DMS114 treated with DMSO at 0.1 percent for 48 hours (cell line): ENCODE measurements around the gene ZFYVE27.

Experiments
- DNase-seq: peaks from one replicate; lab custom pipeline; 2025; ENCODE audit not compliant: unreplicated experiment; lab: John Stamatoyannopoulos, UW

The ZFYVE27 gene

DNA sequence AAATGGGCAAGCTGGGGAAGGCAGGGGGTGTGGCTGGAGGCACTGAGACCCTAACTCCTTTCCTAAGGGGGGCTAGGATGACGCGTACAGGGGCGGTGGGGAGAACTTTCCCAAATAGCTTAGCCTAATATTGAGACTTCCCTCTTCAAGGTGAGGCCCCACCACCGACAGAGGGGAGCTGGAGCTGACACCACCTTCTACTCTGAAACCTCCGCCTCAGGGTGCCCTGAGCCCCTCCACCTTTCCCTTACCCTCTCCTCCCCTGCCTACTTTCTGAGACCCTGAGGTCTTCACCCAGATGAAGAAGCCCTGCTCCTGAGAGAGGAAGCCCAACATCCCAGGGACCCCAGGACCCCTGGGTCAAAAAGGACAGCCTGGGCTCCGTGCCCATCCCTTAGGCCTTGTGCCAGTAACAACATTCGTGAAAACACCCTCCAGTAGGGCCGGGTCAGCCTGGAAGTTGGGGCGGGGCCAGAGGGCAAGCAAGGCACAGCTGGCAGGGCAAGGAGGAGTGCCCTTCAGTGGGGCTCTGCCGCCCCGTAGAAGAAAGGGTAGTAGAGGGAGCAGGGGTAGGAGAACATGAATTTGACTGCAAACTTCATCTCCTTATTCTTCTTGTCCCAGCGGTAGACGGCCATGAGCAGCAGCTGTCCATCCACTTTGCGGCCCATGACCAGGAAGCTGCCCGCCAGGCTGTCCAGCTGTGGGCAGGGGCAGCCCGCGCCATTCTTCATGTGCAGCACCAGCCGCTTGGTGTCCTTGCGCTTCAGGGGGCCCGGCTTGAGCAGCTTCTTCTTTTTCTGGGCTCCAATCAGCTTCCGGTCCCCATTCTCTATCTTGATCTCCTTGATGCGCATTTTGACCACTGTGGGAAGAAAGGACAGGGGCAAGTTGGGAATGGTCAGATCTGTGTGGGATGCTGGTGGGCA lies 30.3 kb downstream of the ZFYVE27 start:
- no peak for DNase-seq

DNA sequence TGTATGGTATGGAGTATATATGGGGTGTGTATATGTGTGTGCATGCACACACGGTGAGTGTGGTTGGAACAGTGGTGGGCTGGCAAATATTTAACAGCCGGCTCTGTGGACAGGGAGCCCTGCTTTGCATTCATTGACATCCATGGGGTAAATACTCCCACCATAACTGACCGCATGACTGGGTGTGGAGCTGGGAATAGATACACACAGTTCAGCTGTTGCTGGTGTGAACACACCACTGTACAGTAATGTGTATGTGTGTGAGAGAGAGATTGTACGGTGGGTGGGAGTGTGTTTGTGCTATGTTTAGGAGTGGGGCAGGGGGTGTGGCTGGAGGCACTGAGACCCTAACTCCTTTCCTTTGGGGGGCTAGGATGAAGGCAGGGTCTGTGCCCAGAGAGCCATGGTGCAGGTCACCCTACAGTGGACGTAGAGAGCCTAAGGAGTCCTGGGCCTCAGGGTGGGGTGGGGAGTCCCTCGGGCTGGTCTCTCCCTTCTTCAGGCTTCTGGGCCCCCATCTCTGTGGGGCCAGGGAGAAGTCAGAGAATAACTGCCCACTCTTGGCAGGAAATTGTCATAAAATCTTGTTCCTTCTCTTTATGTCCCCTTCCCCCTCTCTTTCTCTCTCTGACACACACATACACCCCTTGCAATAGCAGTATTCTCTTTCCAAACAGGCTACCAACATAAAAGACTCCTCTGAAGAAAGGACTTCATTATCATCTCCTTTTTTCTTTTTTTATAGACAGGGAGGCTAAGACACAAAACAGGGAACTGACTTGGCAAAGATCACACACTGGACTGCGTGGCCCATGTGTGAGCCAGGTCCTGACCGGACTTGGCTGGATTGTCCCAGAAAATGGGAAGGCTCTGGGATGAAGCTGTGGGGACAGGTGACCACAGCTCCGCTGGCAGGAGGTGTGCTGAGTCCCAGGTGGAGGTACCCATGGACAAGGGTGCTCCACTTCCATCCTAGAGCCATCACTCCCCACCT lies 31.7 kb downstream of the ZFYVE27 start:
- no peak for DNase-seq

DNA sequence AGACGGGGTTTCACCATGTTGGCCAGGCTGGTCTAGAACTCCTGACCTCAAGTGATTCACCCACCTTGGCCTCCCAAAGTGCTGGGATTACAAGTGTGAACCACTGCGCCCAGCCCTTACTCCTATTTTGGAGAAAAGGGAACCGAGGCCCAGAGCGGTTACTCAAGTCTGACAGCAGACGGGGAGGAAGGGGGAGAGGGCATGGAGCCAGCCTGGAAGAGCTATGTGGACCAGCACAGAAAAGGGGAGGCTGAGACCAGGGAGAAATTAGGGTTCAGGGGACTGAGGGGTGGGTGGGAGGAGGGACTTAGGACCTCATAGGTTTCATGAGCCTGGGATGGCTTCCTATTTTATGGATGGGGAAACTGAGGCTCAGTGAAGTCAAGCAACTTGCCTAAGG lies 33.3 kb downstream of the ZFYVE27 start:
- no peak for DNase-seq

DNA sequence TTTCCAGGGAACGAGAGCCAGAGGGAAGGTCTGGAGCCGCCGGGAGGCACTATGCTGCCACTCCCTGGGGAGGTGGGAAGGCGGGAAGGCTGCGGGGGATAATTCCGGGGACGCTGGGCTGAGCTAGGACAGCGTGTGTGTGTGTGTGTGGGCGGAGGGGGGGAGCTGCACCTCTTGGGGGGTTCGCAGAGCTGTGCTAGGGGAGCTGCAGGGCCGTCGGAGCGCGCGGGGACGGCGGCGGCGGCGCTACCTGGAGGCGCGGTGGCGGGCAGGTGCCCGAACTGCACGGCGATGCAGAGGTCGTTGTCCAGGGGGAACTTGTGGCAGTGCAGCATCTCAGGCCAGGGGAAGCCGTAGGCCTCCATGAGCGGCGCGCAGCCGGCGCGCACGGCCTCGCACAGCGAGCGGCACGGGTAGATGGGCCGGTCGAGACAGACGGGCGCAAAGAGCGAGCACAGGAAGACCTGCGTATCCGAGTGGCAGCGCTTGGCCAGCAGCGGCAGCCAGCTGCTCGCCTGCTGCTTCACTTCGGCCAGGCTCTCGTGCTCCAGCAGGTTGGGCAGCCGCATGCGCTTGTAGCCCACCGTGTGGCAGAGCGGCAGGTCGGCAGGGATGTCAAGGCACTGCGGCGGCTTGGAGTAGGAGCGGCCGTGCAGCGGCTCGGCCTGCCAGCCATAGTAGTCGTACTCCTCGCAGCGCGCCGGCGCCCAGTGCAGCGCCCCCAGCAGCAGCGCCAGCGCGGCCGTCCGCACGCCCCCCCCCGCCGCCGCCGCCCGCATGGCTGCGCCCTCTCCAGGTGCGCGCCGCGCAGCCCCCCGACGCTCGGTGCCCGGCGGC lies 34.3 kb downstream of the ZFYVE27 start:
- DNase-seq, result peak; percentile 45

DNA sequence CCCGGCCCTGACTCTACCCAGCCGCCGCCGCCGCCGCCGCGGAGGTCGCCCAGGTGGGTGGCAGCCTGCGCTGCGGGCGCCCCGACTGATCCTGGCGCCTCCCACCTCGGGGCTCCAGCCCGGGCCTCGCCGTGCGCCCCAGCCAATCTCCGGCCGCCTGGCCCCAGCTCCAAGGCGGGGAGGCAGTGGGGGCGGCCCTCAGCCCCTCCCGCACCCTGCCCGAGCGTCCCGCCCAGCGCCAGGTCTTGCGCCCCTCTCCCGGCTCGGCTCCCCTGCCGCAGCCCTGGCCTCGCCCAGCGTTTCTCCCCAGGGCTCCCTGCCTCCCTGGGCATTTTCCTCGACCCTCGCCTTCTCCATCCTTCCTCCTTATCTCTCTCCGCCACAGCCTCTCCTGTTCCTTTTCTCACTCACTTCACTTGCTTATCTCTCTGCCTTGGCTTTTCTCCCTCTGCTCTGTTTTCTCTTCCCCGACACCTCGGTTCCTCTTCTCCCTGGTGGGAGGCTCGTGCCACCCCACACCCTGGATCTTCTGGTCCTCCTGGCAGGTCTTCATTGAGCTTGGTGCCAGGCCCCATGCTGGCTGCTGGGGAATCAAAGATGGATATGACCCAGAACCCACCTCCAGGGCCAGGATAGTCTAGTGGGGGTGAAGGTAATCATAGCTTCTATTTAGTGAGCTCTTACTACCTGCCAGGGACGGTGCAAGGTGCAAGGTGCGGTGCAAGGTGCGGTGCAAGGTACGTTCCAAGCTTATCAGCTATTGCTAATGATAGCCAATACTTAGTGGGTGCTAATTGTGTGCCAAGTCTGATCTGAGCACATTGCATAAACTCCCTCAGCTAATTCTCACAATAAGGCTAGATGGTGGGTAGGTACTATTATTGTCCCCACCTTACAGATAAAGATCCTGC lies 35.2 kb downstream of the ZFYVE27 start, which contains the start of gene SFRP5:
SFRP5 (minus strand) TSS at position 87 of the 911 bp plus-strand sequence. CDS start 166 bp downstream, outside the sequence.
- DNase-seq, result no peak

DNA sequence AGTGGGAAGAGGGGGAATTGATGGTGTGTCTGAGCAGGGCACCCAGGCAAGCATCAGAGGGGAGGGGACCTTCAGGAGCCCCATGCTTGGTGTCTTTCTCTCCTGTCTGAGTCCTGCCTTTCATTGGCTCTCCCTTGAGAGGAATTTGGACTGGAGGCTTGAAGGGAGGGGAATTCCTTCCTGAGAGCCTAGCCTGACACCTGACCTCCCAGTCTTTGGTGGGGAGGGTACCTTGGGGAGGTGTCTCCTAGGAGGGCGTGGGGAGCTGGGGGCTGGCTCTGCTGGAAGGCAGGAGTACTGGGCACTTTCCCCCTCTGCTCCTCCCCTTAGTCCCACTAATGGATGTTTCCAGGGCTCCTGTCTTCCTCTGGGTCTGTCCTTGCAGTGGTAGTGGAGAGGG lies 36.2 kb downstream of the ZFYVE27 start:
- DNase-seq, result no peak

DNA sequence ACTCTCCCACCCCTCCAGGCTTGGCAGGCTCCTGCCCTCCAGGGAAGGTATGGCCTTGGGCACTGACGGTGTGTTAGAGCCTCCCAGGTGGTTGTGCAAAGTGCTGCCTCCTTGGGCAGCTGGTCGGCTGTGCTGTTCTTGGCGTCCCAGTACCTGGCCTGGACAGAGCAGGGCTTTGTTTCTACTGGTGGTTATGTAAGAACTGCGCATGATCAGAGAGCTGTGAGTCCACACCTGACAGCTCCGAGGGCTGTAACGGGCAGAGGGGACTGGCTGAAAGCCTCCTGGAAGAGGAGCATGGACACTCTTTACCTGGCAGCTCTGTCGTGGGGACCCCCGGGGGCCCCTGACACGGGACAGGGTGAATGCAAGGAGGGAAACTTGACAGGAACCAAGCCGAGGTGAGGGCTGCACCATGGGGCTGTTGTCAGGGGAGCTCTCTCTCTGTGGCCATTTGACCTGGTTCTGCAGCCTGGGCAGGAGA lies 37.9 kb downstream of the ZFYVE27 start:
- no peak for DNase-seq

DNA sequence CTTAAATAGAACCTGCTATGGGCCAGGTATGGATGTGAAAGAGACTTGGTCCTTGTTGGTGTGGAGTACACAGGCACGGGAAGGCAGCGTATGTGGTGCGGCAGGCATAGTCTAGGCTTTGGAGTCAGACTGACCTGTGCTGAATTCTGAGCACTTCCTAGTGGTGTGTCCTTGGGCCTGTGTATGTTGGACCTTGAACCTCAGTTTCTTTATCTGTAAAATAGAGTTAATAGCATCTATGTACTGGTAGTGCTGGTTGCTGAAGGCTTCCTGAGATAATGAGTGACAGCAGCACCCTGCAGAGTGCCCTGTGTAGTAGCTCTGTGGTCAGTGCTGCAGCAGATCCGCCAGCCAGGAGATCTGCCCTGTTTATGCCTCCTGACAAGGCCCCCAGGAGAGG lies 40.2 kb downstream of the ZFYVE27 start:
- DNase-seq, result no peak

DNA sequence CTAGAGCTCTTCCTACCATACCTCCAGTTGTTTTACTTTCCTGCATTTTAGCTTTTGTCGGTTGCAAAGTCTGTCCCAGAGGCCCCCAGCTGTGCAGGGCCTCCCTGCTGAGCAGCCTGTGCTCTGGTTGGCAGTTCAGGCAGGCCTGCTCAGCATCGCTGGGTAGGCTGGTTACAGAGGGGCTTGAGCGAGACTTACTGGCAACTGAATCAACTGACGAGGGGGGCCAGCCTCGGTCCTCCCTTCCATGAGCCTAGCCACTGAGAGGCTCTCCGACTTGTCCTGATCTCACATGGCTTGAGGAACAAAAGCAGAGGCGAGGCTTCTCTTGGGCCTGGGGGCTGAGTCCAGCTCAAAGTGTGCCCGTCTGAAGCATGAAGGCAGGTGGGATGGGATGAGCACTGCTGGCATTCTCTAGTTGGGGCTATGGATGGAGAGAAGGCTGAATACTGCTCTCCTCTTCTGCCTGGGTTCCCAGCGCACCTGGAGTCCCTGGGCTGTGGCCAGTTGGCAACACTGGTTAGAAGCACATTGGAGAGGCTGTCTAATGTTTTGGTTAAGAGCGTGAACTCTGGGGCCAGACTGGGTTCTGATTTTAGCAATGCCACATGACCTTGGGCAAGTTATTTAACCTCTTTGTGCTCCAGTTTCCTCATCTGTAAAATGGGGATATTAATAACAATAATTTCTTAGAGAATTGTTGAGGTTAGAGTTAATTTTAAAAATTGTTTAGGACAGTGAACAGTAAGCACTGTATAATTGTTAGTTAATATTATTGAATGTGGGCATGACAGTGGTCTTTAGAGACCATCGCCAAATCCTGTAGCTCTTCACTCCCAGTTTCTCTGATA lies 41.7 kb downstream of the ZFYVE27 start:
- DNase-seq, result no peak

DNA sequence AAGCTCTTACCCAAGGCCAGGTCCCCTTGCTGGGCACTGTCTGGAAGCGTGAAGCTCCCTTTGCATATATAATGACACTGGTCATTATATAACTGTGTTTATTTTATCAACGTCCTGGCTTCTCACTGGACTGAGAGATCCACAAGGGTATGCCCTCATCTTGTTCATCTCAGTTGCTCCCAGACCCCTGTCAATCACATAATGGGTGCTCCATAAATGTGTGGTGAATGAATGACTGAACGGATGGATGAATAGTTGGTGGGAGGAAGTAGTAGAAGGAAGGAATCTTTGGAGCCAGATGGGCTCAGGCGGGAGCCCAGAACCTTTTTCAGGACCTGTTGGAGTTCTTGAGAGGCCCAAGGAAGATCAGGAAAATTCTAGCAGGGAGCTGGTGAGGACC lies 42.6 kb downstream of the ZFYVE27 start:
- DNase-seq, result no peak

DNA sequence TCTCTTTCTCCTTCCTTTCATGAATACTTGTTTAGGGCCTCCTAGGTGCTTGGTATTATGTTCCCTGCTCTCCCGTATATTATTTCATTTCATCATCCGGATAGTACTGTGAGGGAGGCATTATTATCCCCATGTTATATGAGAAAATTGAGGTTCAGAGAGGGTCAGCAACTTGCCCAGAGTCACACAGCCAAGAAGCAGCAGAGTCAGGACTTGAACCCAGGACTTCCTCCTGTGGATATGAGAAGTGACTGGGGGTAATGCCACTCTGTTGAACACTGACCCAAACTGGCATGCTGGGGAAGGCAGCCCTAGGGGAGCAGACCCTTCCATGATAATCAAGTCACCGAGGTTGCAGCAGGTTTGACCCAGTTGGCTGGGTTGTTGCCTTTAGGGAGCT lies 43.0 kb downstream of the ZFYVE27 start:
- no peak for DNase-seq

DNA sequence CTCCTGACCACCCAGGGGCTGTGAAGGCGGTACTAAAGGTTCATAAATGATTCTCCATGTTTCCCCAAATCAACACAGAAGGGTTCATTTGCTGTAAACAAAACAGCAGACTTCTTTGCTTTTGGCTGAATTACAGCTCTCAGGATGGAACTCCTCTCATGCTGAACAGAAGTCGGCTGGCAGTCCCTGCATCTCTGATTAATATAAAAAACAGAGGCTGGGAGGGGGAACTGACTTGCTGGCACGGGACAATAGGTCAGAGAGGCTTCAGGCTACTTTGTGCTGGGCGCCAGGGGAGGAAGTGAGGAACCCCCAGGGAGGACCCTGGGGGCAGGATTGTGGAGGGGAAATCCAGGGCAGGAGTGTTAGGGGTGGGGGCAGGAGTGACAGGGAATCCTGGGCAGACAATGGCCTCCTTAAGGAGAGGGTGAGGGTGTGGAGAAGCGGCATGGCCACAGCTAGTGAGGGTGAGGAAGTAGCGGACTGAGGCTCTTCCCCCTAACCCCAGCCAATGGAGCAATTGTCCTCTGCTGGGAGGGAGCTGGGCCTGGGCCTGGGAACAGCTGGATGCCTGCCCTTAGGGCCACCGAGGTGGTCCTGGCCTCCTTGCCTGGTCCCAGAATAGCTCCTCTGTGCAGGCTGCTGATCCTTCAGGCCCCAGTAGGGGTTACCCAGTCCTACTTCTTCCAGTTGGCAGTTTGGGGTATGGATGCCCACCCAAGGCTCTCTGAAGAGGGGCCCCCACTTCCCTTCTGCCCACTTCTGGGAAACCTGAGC lies 44.1 kb downstream of the ZFYVE27 start:
- DNase-seq, result no peak

DNA sequence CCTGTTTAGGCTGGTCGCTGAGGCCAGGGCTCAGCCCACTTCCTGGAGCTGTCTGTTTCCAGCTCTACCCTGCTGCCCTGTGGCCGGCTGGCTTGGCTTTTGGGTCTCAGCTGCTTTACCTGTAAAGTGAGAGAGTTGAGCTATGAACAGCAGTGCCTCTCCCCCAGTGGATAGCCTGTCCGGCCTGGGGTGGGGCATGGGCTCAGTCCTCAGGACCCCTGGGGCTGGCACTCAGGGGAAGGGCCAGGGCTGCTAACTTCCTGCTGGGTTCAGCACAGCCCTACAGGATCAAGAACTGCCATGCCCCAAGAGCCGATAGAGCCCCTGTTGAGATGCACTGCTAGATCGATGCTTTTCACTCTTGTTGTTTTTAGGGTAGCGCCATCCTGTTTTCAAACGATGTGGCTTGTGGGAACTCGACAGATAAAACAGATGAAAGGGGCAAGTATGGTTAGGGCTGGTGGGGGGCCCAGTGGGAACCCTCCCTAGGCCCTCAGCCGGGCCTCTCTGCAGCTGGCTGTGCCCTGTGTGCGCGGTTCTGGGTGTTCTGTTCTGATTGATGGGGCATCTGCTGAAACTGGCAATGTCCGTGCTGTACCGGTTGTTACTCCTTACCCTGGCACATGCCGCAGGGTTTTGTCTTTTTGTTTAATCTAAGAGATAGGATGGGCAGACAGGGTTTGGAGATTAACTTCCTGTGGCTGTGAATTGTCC lies 44.8 kb downstream of the ZFYVE27 start:
- no peak for DNase-seq

DNA sequence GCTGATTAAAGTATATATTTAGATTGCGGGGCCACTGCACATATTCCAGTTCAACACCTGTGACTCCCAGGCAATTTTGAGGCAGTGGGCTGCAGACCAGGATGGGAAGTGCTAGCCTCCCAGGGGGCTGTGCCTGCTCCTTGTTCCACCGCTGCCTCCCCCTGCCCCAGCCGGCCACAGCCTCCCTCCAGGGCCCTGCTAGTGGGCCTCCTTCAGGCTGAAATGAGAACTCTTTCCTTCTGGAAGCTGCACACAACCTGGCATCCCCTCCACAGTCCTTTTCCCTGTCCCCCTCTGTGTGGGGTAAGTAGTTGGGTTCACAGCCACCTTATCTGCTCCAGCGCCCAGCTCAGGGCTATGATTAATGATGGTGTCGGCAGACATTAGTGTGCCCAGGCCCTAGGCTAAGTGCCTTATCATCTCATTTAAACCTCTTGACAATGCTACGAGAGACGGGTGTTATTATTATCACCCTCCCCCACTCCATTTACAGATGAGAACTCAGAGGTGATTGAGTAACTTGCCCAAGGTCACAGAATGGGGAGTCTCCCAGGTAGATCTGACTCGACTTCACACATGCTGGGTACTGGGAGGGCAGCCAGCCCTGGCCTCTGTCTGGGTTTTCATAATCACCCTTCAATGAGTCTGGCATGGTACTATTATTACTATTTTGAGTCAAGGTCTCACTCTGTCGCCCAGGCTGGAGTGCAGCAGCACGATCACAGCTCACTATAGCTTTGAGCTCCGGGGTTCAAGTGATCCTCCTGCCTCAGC lies 45.7 kb downstream of the ZFYVE27 start:
- DNase-seq, result no peak

DNA sequence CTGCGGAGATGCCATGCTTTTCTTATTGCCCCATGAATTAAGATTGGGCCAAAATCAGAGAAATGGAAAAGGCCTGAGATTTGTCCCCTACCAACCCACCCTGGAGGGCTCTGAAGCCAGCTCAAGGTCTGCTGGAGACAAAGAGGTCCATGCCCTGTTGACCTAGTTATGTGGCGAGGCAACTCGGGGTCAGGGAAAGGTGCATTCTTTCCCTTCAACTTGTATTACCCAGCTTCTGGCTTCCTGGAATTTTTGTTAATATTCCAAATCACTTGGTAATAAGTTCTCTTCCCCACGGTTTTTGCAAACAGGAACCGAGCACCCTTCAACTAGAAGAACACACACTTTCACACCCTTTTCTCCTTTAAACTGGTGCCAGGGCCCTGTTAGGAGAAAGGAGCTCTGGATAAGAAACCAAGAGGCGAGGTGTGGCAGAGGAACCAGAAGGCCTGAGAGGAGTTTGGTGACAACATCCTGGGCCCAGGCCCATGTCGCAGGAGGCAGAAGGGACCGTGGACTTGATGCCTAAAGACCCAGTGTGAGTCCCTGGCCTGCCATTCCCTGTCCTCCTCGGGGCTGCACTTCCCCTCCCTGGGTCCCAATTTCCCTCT lies 47.4 kb downstream of the ZFYVE27 start:
- no peak for DNase-seq

DNA sequence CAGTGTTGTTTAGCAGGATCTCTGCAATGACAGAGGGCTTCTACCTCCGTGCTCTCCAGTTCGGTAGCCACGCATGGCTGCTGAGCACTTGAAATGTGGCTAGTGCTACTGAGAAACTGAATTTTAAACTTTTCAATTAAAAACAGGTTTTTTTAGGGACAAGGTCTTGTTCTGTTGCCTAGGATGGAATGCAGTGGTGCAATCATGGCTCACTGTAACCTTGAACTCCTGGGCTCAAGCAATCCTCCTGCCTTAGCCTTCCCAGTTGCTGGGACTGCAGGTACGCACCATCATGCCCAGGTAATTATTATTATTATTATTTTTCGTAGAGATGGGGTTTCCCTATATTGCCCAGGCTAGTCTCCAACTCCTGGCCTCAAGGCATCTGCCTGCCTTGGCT lies 48.3 kb downstream of the ZFYVE27 start:
- no peak for DNase-seq
